HUDEP-2 (cell line): Measurements from ENCODE around the gene SETD7.

Experiments used
- DNase-seq, 76 experiments: peaks; one replicate each; lab custom pipeline; 2025; ENCODE audit not compliant: unreplicated experiment in 76 of 76; lab: John Stamatoyannopoulos, UW

SETD7 gene

DNA sequence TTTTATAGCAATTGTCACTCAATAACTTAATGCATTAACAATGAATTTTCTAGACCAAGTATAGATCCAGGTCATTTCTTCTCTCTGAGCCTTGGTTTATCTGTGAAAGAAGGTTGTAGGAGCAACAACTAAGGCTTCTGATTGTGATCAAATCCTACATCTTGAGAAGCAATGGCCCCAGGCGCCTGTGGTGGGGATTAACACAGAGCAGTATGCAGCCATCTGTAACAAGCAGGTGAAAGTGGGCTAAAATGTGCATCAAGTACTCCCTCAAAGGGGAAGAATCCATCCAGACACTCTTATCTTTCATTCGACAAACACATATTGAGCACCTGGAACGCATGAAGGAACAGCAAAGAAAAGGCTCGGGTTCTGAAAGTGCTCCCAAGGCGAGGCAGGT, 19.1 kb upstream of the SETD7 start:
- DNase-seq, result no peak

DNA sequence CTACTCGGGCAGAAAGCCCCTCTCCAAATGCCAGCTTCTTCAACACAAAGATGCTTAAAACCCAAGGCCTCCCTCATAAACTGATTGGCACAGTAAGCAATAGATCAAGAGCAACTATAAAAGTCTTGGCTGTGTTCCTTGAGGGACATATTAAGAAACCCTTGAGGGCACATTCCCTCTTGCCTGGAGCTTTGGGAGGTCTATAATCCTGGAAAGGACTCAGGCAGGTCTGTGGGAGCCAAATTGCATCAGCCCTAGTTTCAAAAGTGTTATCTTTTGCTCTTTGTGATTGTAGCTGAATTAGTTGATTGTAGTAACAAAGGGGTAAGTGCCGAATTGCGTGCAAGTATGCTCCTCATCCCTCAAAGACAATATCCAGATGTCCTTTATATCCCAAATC, 18.6 kb upstream of the SETD7 start:
- no peak for DNase-seq

DNA sequence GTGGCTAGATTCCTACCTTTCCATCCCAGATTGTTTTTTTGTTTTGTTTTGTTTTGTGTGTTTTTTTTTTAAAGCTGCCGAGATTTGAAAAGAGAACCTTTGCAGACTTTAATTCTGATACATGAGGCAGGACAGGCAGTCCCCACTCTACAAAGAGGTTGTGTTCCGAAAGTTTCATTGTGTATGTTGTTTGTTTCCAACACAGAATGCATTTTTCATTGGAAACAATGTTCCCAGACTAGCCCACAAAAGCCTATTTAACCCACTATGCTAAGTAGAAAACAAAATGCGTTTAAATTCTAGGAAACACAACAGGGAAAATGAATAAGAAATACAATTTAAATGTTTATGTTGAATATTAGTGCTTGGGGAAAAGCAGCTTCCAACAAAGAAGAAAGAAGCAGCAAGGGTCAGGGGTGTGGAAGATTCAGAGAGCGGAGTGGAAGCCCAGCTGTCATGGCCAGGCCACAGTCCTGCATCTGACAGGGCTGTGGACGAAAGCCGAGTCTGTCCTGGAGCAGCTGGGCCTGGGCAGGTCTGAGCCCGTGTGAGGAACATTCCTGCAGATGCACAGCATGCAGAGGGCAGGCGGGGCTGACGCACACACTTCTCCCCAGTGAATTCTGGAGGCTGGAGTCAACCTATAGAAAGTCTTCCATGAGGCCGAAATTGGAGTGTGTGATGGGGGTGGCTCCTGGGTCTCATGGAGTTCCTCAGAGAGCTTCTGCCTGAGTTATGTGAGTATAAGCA, 12.4 kb upstream of the SETD7 start:
- DNase-seq, result no peak

DNA sequence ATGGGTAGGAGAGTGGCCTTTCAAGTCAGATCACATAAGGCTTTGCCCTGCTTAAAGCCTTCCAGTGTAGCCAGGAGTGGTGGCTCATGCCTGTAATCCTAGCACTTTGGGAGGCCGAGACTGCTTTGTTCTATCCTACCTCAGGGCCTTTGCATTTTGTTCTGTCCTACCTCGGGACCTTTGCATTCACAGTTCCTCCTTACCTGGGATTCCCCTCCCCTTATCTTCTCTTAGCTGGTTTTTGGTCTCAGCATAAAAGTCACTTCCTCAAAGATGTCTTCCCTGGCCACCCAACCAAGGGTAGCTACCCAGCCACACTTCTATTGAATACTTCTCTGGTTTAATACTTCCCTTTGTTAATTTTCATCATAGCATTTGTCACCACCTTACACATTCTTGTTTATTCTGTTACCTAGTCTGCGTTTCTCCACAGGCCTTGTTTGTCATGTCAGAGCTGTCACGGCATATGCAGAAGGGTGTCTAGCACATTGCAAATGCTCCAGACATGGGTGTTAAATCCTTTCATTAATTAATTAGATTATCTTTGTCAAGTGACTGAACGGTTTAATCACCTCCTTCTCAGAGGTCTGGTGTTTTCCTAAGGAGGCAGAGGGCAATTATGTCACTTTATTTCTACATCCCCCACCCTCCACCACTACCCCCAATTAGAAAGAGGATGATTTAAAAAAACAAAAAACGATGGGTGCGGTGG, 11.3 kb upstream of the SETD7 start:
- no peak for DNase-seq

DNA sequence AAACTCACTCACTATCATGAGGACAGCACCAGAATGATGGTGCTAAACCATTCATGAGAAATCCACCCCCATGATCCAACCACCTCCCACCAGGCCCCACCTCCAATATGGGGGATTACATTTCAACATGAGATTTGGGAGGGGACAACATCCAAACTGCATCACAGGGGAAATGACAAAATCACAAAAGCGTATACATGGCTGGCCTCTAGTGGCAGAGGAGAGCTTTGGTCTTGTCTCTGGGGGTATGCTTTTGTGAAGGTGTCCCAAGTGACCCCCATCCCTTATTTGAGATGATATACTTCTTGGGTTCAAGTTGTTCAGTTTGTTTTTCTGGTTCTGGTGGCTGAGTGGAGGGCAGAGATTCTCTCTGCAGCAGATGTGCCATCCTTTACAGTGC, 8.5 kb upstream of the SETD7 start:
- DNase-seq, result no peak

DNA sequence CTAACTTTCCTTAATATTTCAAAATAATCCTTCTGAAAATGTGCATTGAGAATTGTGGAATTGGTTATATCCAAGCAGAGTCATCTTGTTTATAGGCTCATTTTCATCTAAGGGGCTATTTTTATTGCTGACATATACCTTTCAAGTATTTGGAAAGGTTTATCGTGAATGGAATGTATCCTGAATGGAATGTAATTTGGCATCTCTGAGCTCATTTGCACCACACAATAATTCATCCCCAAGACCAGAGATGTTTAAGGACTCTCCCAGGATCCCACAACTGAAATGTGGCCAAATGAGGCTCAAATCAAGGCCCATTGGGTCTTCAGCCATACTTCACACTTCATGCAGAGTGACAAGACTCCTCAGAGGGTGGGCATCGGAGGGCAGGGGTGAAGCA, 7.5 kb upstream of the SETD7 start:
- no peak for DNase-seq

DNA sequence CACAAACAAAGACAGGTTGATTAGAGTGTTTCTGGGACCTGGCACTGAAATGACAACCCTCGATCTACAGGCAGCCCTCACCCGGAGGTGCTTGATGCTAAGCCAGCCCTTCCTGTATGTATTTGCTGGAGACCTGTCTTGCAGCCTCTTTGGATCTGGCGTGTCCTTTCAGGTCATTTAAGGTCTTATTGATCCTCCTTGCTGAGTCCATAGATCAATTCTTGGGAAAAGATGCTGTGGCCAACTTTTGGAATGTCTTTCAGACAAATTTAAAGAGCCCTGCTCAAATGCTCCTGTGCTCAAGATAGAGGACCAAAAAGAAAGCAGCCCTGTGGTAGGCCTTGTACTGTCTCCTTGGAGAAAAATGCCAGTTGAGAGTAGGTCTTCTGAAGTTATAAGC, 6.8 kb upstream of the SETD7 start:
- DNase-seq, result no peak

DNA sequence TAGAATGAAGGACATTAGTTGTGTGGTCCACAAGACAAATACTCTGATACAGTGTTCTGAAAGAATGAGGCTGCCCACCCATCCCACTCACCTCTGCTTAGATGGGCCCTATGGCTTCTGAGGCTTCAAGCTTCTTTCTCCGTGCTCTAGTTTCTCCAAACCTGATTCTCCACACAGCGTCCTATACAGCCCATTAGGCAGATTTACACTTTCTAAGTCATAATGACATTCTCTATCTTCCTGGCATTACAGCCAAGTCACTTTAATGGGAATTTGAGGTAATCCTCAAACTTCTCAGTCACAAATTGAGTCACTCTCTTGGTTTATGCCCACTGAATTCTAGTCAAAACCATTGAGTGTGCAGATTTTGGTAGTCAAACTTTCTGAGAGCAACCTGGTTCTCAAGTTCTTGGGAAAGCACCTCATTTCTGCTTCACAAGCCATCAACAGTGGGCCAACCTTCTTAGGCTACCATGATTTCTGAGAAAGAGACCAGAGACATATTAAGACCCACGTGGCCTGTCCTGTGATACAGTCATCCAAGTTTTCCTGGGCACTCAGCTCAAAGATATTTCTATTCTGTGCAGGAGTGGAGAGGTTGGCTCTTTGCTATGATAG, 6.2 kb upstream of the SETD7 start:
- DNase-seq, result no peak

DNA sequence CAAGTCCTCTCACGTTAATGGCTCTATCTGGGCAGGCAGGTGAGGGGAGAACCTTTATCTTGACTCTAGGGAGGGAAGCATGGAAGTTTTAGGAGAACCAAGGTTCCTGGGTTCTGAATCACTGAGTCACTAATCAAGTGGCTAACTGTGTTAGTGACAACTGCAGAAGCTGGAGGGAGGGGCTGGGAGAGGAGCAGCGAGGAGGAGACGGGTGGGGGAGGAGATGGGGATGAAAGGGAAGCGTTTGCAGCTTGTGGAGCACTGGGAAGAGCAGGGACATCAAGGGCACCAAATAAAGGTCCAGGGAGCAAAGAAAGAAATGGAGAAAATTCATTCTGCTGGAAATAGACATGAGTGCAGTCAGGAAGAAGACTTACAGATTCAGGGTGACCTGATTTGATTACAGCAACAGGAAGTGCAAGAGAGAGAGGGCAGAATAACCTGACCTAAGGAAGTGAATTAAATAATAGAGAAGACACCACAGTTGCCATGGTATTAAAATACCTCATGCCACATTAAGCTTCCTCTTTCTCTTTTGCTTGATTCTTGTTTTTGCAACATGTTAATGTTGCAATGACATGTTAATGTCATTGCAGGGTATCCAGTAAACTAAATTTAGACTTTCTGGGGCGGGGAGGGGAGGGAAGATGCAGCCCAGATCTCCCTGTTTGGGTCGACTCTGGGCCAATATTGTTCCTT, 4.5 kb upstream of the SETD7 start:
- no peak for DNase-seq

DNA sequence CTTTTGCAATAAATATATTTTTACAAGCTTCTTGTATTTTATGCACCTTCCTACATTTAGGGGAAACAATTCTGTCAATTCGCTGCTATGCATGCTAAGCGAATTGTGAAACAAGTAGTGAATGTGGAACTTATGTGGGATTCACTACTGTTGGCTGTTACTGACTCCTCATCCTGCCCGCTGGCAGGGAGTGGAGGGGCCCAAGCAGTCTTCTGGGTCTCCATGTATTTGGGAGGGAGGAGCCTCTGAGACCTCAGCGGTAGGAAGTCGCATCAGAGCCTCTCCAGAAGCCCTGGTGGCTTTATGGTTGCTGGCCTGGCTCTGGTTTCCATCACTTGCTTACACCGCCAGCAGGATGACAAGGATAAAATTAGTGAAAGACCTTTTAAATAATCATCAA, 3.7 kb upstream of the SETD7 start:
- no peak for DNase-seq

DNA sequence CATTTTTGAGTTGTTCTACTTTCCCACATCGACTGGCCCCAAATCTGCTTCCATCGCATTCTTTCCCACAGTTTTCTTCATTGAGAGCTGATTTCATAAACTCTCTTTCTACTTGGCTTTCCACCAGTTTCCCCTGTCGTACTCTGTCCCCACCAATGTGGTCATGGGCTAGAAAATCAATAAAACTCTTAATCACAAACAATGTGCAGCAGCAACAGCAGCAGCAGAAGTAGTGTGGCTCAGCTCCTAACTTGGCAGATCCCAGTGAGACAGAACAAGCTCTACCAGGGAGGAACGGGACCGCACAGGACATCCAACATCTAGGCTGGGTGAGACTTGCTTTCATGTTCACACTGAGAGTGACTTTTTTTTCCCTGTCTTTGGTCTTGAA, 3.1 kb upstream of the SETD7 start:
- no peak for DNase-seq

DNA sequence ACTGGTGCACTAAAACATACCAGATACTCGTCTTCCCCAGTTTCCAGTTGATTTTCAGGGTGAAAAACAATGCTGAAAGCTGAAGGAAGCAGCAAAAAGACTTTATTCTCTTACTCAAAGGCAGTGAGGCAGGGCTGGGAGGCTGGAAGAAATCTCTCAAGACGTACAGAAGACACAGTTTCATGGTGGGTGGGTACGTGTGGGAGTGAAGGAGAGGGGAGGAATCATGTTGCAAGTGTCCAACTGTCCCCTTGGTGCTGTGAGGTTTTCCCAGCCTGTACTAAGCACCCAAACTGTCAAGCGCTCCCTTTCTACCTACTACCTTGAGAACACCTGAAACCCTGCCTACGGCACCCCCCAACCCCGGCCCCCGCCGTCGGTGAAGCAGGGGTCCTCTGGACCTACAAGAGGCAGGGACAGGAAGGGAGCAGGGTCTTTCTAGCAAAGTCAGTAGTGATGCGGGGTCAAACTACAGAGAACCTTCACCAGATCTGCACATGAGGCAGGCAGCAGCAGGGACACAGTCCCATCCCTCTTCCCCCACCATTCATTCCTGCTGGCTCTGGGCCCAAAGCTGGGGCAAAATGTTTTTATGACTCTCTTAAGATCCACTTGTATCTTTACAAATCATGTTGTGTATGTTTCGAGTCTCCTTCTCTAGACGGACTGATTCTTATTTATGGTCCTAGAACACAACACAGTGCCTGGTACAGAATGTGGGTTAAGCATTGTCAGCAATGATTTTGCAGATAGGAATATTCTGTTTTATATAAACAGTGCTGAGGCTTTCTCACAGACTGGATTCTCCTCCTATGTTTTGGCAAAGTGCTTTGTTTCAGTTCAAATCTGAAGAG, 2.4 kb upstream of the SETD7 start:
- DNase-seq, result no peak

DNA sequence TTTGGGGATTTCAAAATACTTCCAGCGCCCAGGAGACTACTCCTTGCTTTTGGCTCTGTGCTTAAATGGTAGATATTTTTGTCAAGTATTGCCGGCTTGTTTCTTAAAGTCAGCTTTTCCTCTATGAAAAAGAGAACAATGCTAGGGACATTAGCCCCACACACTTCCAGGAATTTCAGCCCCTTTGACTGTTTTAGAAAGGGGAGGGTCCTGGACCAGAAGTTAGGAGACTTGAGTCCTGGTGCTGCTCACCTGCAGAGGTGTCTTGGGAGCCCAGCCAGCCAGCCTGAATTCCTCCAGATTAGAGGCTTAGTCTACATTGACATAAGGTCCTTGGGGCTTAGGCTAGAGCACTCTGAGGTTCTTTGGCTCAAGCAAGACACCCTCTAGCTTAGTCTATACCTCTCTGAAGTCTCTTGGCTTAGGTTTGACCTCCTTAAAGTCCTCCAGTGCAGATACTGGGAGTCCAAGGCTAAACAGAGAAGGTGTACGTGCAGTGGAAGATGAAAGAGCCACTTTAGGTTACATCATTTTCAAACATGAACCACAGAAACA, 1.6 kb upstream of the SETD7 start:
- DNase-seq, result no peak

DNA sequence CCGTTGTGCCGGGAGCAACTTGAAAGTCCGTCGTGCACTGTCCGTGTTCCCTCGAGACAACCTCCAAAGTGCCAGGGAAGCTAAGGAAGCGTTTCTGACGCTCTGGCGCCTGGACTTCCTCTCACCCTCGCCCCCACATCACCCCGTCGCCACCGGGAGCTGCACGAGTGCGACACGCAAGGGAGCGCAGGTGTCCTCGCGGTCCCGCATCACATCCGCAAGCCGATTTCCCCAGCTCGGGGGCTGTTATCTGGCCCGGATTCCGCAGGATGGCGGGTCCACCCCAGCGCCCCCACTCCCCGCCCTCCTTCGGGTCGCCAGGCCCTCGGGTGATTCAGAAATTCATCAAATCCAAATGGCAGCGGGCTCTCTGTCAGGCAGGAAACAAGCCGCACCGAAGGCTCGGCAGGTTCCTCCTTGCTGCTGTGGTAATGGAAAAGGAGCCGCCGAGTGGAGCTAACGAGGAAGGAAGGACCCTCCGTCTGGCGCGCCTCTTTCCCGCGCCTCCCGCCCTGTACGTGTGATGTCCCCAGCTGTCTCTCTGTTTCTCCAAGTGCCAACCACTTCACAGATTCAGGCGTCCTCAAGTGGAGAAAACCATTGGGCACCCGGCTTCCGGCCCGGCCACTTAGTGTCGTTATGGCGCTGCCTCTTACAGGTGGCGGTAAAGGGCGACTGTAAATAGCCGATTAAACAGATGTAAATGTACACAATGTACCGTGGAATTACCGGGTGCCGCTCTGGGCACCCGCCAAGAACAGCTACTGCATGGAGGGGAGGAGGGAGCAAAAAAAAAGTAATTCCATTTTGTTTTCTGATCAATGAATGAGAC, 921 bp upstream of the SETD7 start:
- DNase-seq, result peak in 66 of 76 experiments; percentile 5 to 54 (median 26)

DNA sequence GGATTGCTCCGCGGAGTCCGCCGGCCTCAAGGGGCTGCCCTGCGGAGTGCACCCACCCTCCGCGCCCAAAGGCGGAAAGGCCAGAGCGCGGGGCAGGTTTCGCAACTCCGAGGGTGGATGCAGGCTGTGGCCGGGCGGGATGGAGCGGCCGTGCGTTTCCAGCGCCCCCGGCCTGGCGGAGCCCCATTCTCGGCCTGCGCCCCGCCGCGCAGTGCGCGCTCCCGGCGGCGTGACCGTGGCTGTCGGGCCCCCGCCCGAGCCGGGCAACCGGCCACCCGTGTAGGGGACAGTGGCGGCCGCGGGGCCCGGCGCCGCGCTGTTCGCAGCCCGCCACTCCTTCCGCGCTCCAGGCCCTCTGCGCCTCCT, 331 bp downstream of the SETD7 start:
- DNase-seq, result peak in 10 of 76 experiments; percentile 13 to 40 (median 31)

DNA sequence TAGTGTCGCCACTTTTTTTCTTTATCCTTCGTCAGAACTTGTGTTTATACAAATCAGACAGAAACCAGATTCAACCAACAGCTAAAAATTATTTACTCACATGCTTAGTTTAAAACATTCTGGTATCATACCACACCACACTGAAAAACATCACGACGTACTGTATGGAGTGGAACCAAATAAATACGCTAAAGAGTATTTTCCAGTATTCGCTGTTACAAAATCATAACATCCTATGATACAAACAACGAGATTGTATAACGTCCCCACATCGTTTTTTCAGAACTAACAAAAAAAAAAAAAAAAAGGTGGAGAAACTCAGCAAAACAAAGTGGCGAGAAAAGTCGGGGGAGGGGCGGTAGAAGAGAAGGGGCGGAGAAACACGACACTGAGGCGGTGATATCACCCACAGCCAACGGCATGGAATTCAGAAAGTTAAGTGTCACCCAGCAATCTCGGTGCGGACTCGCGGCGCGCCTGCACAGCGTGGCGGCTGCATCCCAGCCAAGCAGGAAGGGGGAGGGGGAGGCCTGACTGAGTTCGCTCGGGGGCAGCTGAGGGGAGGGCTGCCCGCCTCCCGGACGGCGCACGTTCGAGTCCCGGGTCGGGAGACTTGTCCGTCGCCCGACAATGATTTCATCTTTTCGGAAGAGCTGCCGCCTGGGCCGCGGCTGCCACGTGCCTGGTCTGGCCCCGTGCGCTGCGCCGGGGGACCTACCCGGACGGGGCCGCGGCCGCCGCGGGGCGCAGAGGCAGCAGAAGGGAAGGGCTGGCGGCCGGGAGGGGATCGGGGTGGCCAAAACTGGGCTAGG, 920 bp downstream of the SETD7 start:
- peak in 72 of 76 experiments; percentile 1 to 73 (median 47) for DNase-seq

DNA sequence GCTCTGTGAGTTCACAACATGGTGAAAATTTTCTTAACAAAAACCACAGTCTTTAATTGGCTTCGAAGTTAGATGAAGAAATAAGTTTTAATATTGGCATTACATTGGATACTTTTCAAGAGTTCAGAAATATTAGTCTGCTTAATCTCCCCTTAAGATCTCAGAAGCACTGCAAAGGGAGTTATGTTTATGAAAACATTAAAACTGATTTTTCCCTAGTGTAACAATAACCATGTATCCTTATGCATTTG, 1.5 kb downstream of the SETD7 start:
- no peak for DNase-seq

DNA sequence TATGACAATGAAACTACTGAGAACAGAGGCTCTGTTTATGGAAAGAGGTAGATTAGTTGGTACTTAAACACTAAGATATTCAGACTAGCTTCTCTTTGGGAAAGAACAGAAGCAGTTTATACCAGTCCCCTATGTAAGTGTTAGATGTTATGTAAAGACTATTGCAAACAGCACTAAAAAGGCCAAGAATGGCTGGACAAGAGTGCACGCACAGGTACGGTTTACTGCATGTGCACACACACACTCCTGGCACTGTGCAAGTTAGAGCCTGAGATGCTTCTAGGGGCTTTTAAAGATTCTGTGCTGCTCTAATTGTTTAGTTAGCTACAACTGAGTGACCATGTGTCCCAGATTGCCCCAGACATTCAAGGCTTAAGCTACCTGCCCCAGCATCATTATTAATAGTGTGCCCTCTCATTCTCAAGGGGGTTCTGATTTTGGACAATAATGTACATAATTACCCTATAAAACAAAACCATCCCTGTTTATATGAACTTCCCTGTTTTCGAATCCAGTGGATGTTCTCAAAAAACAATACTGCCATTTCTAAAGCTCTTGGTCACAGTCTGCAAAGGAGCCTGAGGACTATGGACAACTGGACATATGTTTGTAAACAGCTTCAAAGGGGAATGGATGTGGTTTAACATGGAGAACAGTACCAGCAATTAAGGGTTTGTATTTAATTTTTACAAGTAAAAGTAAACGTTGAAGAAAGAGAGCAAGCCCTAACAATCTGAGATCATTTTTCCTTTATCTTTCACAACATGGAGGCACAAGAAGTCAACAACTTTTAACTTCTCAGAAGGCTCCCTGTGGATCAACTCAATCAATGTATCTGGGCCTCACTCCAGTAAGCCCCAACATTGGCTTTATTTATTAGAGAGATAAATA, 2.0 kb downstream of the SETD7 start:
- no peak for DNase-seq
